CD4-positive, alpha-beta T cell treated with Interleukin-1 beta for 1 hour (primary cell): ENCODE results near the gene PRKN.

Experiments
- DNase-seq, 2 donors: peaks; one replicate each; pipeline ENCODE4 v3.0.0-alpha.2; 2020 to 2022

PRKN gene

GRCh38 chr6:162220876-162221275 lies 506.7 kb downstream of the PRKN start:
- DNase-seq, result no peak

GRCh38 chr6:162219266-162219665 lies 508.3 kb downstream of the PRKN start:
- no peak for DNase-seq

- DNase-seq, result no peak
Measured at GRCh38 chr6:162217811-162218493, 509.6 kb downstream of the PRKN start.

GRCh38 chr6:162217058-162217457 lies 510.5 kb downstream of the PRKN start:
- no peak for DNase-seq

- no peak for DNase-seq
Measured at GRCh38 chr6:162211777-162212176, 515.8 kb downstream of the PRKN start.

- no peak for DNase-seq
Measured at GRCh38 chr6:162211022-162211421, 516.5 kb downstream of the PRKN start.

GRCh38 chr6:162203287-162203686 lies 524.3 kb downstream of the PRKN start:
- DNase-seq, result no peak

- DNase-seq, result no peak
Measured at GRCh38 chr6:162200945-162201690, 526.4 kb downstream of the PRKN start.

GRCh38 chr6:162200041-162200440 lies 527.5 kb downstream of the PRKN start:
- no peak for DNase-seq

- DNase-seq, result no peak
Measured at GRCh38 chr6:162198925-162199324, 528.6 kb downstream of the PRKN start.

- DNase-seq, result no peak
Measured at GRCh38 chr6:162198076-162198475, 529.5 kb downstream of the PRKN start.

GRCh38 chr6:162195441-162195840 lies 532.1 kb downstream of the PRKN start:
- DNase-seq, result no peak

- no peak for DNase-seq
Measured at GRCh38 chr6:162190981-162191380, 536.6 kb downstream of the PRKN start.

GRCh38 chr6:162187168-162187935 lies 540.2 kb downstream of the PRKN start:
- no peak for DNase-seq

GRCh38 chr6:162184465-162184864 lies 543.1 kb downstream of the PRKN start:
- DNase-seq, result peak in 1 of 2 donors; percentile 37

GRCh38 chr6:162181741-162182401 lies 545.7 kb downstream of the PRKN start:
- no peak for DNase-seq

- no peak for DNase-seq
Measured at GRCh38 chr6:162181111-162181510, 546.5 kb downstream of the PRKN start.

GRCh38 chr6:162179196-162179951 lies 548.2 kb downstream of the PRKN start:
- no peak for DNase-seq

- DNase-seq, result no peak
Measured at GRCh38 chr6:162178666-162179065, 548.9 kb downstream of the PRKN start.

- no peak for DNase-seq
Measured at GRCh38 chr6:162178266-162178665, 549.3 kb downstream of the PRKN start.

- DNase-seq, result no peak
Measured at GRCh38 chr6:162177746-162178145, 549.8 kb downstream of the PRKN start.

- DNase-seq, result no peak
Measured at GRCh38 chr6:162173466-162173865, 554.1 kb downstream of the PRKN start.
